Astrocyte of the spinal cord (primary cell): Measurements from ENCODE around the gene RIMBP2.

Experiments used
- DNase-seq: peaks from one replicate; pipeline ENCODE4 v3.0.0; 2011; ENCODE audit warnings: low read depth, low spot score
- H3K4me3 ChIP-seq: 2 replicates; pipeline ENCODE4 v1.5.1; 2011; ENCODE audit warnings: low read depth, mild to moderate bottlenecking, low read length, moderate library complexity
- CTCF ChIP-seq: IDR thresholded peaks from 2 replicates; pipeline ENCODE4 v1.5.1; 2012; ENCODE audit warnings: low read depth, mild to moderate bottlenecking, low read length, inconsistent platforms
- in situ Hi-C: cut with HindIII; loops from 2 replicates; pipeline ENCODE4 v1.10.0; 2017; ENCODE audit warnings: low sequenced_read_pairs

Gene RIMBP2

GRCh38 chr12:130469552-130469951 is 246.5 kb downstream of the RIMBP2 start:
- no peak overlapping the region for H3K4me3 ChIP-seq
- in situ Hi-C loops: no loop called here
- DNase-seq: no peak
- no peak for TF ChIP-seq CTCF

GRCh38 chr12:130468700-130469245 is 247.3 kb downstream of the RIMBP2 start:
- H3K4me3 ChIP-seq: no peak overlapping the region
- no peak for DNase-seq
- in situ Hi-C loops: no loop called here
- TF ChIP-seq CTCF: no peak

- TF ChIP-seq CTCF: no peak
- no peak for DNase-seq
- H3K4me3 ChIP-seq: no peak overlapping the region
- in situ Hi-C loops: no loop called here
Measured at GRCh38 chr12:130468186-130468585, 247.9 kb downstream of the RIMBP2 start.

- in situ Hi-C loops: no loop called here
- no peak for TF ChIP-seq CTCF
- DNase-seq: no peak
- no peak overlapping the region for H3K4me3 ChIP-seq
Measured at GRCh38 chr12:130465626-130466025, 250.5 kb downstream of the RIMBP2 start.

GRCh38 chr12:130465046-130465445 is 251.1 kb downstream of the RIMBP2 start:
- in situ Hi-C loops: no loop called here
- no peak for DNase-seq
- no peak overlapping the region for H3K4me3 ChIP-seq
- no peak for TF ChIP-seq CTCF

- TF ChIP-seq CTCF: no peak
- H3K4me3 ChIP-seq: no peak overlapping the region
- DNase-seq: no peak
- in situ Hi-C loops: no loop called here
Measured at GRCh38 chr12:130463818-130464670, 252.1 kb downstream of the RIMBP2 start.
